Stimulated activated CD4-positive, alpha-beta T cell treated with anti-CD3 and anti-CD28 coated beads, TNF-alpha, amount 100 ng/mL, for 4 hours (primary cell): Measurements from ENCODE around the gene PDGFD.

Experiments
- DNase-seq, 3 experiments: peaks; one replicate each; pipeline ENCODE4 v3.0.0-alpha.2; 2020; ENCODE audit warnings: low read depth in 3 of 3

The PDGFD gene

DNA sequence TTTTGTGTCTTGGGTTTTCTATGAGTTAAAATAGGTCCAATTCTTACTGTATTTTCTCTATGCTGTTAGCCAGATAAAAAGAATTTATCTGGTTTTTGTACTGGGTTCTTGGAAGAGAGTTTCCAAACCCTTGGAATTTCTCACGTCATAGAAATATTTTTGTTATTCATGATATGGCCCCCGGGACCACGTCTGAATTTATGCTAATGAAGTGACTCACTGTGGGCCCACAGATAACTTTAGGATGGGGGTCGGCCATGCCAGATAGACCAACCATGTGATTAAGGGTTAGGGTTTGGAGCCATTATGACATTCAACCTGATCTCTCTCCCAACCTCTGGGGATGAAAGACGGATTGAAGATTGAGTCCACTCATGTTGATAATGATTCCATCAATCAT lies 163.1 kb downstream of the PDGFD start:
- DNase-seq = no peak

DNA sequence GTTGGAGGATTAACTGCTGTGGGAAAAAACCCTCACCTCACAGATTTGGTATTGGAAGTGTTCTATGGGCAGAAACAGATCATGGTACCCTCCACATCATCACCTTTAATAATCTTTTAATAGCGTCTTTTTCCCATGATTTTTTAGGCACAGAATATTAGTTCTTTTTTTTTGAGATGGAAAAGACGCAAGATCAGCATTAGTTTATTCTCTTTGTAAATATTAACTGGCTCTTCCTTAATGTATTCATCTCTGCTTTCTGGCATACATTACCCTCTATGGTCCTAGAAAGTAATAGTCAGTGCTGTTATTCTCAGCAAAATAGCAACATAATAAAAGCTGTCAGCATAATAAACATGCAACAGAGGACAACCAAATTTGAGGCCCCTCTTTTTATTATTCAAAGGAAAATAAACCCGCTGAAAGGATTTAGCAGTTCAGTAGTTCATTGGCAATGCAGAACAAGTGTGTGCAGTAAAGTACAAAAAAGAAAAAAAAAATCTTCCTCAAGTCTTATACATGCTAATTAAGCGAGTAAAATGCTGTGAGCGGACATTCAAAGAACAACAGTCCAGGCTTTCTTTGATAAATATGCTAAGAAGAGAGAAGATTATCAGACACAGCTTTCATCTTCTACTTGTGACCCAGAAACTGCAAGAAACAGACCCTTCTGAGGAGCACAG lies 165.0 kb downstream of the PDGFD start:
- DNase-seq = no peak

DNA sequence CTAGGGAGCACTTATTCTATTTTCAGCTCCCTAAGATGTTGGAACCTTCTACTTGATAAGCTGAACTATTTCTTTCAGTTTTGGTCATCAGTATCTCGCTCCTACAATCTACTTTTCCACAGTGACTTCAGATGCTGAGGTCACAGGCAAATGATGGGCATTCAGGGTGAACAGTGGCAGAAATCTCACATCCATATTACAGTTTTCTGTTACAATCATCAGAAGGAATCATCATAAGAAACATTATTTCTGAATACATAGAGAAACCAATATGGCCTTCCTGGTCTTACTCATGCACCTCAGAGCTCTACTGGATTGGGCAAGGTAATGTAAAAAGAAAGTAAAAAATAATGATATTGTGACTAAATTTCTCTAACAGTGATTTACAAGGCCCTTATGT lies 166.9 kb downstream of the PDGFD start:
- no peak for DNase-seq

DNA sequence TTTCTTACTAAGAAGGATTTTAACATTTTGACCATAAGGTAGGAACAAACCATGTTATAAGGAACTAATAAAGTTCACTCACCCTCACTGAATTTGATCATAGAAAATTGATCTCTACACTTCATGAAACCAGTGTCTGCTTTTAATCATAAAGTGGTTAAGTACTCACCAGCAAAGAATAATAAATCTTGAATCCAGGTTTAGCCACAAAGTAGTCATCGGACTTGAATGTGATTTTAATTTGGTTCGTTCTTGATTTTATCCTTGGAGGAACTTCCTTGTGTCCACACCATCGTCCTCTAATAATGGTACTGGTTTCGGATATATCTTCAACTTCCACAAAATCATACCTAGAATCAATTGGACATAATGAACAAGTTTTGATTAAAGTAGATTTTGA lies 168.1 kb downstream of the PDGFD start:
- no peak for DNase-seq

DNA sequence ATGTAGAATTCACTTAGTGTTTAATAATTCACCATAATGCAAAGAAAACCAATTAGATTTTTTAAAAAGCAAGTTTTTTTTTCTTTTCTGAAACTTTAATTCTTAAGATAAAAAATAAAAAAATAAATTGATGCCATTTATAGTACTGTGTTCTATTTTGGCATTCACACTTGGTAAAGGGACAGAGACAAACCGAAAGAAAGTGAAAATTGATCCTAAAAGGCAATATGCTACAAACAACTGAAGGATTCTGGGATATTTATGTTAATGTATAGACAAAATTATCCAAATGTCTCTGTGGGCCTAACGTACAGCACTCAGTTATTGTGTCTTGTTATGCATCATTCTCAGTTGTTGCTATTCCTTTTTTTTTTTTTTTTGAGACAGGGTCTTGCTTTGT lies 169.4 kb downstream of the PDGFD start:
- DNase-seq = no peak

DNA sequence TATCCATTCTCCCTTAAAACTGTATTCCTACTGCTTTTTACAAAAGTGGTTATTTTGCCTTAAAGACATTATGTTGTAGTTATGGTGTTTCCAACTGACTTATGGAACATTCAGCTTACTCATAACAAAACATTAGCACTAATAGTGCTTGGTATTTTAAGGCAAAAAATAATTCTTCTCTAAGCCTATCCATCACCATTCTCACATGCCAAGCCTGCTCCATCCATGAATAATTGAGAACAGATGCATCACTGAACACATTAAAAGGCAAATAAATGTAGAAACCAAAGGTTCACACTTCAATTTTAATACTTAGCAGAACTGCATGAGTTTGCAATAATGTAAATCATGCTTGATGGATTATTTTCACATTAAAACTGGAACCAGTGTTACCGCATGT lies 169.9 kb downstream of the PDGFD start:
- DNase-seq = no peak

DNA sequence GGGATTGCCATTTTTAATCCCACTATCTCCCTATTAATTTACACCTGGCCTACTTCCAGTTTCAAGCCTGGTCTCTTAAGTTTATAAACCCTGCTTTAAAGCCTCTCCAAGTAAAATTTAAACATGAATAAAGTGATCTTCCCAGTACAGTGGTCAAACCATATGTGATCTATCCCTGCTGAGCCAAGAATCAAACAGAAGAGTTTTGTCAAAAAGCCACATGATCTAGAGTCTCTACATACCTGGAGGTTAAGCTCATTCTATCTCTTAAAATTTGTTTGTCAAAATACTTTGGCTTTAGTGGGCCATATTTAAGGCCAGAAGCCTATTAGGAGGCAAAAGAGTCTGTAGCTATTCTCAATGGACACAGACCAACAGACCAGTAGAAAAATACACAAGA lies 170.4 kb downstream of the PDGFD start:
- DNase-seq = no peak

DNA sequence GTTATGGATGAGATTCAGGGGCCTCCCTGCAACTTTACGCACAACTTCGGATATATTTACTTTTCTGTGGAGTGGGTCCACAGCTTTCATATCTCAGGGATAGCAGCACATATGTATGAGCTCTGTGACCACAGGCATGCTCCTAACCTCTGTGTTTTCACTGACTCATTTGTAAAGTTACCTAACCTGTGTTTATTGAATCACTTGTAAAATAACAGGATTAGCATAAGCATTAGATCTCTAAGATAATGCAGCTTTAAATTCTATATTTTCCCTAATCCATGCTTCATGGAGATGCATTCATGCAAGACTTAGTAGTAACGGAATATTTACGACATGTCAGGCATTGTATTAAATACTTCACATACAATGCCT lies 175.4 kb downstream of the PDGFD start:
- no peak for DNase-seq

DNA sequence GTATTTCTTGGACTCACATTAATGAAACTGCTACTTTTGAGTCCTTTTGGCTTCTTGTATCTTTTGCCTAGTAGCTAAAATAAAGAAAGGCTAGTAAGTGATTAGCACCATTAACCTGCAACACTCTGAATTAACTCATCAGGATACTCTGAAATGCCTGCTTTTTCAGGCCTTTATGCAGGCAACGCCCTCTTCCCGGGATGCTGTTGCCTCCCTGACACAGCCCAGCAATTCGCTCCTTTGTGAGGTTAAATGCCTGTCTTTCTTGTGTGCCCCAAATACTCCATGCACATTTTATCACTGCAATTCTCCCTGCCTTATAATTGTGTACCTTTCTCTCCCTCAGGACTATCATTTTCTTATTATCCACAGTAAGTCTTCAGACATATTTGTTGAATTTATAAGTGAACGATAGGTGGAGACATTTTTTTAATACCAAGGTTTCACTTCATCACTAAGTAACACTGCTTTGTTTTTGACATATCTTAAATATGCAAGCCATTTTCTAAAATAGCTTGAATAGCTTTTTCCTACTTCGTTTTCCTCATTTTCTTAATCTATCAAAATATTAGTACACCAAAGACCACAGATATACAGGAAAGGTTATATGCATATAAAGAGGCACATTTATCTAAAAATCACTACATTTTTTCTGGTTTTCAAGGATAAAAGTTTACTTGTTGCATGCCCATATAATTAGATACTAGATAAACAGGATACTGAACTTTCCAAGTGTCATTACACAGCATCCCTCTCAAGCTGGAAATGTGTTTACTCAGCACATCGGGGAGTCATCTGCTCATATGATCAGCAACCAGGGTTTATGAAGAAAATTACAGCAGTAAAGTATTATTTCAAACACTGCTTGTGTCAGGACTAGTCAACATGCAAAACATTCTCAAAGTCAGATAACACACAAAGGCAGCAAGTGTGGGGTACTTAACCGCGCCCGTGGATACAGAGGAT lies 176.0 kb downstream of the PDGFD start:
- DNase-seq = no peak

DNA sequence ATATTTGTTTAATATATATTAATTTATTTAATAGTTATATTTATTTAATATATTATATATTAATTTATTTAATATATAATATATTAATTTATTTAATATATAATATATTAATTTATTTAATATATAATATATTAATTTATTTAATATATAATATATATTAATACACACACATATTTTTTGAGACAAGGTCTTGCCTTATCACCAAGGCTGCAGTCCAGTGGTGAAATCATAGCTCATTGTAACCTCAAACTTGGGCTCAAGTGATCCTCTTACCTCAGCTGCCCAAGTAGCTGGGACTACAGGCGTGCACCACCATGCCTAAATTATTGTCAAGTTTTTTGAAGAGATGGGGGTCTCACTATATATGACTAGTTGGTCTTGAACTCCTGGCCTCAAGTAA lies 178.9 kb downstream of the PDGFD start:
- DNase-seq = no peak

DNA sequence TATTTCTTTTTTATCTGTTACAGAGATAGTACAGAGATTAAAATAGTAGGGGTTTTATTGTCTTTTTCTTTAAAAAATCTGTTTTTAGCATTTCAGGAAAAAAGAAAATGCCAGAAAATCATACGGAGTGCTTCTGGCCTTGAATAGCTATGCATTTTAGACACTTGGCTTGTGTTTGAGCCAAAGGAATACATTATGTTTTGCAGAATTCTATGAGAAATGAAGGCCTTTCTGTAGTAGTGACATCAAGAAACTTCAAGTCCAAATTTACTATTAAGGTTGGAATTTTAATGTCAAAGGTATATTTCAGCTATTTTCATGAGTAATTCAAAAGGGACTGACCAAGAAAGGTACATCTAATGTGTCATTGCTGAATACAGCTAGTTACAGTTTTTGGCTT lies 183.8 kb downstream of the PDGFD start:
- no peak for DNase-seq

DNA sequence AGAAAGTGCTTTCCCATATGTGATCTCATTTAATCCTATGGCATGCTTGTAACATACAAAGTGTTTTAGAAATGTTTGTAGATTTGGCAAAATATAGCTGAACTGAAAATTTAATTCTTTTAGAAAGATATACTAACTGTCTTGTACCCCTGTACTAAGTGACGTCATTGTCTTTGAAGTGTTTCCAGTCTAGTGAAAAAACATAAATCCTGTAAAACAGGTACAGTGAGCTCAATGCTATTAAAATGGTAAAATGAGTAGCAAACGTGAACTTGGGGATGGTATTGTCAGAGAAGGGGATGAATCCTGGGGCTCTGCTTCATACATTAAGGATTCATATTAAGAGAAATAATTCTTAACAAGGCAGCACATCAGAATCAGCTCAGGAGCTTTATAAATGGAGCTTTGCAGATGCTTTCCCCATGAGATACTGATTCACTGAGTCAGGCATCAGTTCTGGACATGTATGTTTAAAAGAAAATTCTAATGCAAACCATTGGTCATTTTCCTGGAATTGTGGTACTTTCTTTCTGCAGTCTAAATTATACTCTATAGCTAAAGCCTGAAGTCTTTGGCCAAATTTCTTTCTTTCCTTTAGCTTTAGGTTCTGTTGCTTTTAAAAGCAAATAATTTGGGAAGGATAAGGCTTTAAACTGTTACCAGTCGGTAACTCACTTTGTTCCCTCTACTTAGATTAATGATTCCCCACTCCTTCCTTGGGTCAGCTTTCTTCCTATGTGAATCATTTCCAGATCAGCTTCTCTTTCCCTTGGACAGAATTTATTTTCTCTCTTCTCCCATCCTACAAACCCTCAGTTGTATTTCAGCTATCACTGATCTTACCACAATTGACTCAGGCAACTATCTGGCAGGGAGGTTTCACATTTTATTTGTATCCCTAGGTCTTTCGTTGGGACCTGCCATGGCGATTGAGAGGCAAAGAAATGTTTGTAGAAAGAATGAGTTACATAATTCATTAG lies 185.0 kb downstream of the PDGFD start:
- no peak for DNase-seq

DNA sequence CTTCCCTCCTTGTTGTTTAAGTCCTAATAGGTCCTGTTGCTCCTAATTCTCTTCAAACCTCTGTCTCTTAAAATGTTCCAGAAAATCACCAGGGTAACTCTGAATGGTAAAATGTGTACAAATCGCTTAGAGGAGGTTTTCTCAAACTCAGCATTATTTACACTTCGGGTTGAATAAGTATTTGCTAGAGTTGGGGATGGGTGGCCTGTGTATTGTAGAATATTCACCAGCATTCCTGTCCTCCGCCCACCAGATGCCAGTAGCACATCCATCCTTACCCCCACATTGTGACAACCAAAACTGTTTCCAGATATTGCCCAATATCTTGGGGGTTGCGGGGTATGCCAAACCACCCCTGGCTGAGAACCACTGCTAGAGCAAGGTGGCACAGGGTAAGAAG lies 191.9 kb downstream of the PDGFD start:
- DNase-seq = no peak

DNA sequence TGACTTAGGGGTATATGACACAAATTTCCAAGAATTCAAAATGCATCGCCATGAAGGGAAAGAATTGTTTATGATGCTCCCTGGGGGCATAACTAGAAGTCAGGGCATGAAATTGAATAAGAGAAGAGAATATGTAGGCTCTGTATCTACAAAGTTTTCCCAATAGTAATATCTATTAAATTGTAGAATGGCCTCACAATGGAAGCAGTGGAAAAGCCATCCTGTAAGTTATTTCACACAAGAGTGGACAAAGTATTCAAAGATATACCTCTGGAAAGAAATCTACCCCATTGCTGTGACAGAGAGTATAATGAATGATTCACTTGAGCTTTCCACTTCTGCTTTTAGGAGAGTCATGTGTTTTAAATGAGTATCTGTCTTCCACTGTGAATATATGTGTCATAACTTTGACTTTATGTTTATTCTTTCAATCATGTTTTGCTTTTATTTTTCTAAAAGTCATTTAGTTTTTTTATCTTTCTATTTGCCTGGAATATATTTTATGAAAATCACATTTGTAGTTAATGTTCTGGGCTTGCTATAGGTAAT lies 193.2 kb downstream of the PDGFD start:
- DNase-seq = no peak

DNA sequence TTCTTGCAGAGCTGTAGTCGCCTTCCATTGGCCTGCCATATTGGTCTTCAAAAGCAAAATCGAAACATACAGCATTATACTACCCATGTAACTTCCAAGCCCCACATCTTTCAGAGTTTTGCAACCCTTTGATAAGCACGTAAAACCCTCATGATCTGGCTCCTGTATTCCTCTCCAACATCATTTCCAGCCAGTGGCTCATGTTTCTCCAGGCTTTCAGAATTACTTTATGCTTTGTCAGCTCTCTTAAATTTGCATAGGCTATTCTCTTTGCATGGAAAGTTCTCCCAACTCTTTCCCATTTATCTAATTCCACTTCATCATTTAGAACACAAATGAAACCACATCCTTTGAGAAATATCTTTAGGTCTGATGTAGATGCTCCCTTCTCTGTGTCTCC lies 195.3 kb downstream of the PDGFD start:
- DNase-seq = no peak

DNA sequence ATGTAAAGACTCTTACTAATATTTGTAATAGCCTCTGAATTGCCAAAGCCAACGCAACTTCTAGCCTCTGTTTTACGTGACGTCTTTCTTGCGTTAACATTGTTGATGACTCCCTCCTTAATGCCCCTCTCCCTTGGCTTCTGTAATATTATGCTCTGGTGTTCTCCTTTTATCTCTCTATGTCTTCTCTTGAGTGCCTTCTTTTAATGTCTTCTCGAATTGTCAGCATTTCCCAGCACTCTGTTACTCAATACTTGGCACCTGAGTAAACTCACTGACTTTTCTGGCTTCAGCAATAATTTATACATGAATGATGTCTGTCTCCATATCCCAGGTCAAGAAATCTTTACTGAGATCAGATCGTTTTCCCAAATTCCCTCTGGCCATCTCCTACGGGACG lies 196.0 kb downstream of the PDGFD start:
- DNase-seq = no peak

DNA sequence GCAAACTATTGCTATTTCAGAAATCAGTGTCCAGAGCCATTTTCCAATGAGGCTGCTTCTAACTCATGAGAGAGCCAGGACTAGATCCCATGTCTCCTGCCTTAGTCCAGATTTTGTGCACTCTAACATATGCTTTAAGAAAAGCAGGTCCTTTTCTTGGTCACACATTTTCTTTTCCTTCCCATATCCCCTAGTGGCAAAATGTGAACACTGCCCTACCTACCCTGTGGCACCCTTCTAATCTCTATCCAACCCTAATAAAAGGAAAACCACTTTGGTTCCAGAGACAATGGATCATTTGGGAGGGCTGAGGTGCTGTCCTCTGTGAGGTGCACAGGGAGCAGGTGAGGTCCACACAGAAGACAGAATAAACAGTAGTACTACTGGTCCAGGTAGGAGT lies 199.6 kb downstream of the PDGFD start:
- DNase-seq = no peak

DNA sequence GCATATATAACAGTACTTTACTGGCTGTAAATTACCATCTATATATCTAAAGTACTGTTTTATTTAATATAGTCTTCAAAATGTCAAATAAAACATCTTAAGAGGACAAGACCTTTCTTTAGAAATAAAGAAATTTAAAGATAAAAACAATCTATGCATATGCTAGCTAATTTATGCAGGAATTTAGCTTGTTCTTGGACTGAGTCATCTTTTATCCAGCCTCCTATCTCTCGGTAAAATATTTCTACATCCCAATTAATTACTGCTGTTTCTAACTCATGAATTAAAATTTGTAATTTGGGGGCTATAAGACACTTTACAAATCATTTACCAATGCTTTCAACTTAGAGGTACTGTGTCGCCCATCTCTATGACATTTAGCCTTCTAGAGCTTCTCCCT lies 200.3 kb downstream of the PDGFD start:
- no peak for DNase-seq

DNA sequence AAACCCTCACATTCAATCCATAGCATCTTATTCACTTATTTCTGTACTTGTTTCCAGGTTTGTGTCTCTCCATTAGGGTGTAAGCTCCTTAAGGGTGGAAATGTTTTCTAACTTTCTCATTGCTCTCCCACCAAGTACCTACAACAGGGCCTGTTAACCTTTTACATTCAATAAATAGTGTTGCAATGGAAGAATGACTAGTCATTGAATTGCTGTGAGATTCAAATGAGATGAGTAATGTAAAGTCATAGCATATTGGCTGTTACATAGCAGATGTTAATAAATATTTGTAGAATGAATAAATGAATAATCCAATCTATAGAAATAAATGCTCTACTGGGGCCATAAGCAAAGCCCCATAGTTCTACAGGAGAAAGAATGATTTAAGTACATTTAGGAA lies 202.9 kb downstream of the PDGFD start:
- no peak for DNase-seq

DNA sequence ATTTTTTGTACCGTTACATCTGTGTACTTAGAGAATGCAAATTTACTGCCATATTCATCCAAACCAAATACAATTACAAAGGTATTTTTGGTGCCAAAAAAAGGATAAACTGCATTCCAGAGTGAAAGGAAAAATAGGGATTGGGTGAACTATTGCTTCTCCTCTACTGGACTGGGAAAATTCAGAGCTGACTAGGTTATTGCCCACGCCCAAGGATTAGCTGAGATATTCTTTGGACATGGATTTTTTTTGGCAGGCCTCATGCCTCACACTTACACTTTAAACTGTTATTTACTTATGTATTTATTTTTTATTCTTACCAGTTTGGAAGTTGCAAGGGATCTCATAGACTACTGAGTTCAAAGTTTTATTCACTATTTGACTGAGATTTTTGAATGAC lies 203.8 kb downstream of the PDGFD start:
- no peak for DNase-seq

DNA sequence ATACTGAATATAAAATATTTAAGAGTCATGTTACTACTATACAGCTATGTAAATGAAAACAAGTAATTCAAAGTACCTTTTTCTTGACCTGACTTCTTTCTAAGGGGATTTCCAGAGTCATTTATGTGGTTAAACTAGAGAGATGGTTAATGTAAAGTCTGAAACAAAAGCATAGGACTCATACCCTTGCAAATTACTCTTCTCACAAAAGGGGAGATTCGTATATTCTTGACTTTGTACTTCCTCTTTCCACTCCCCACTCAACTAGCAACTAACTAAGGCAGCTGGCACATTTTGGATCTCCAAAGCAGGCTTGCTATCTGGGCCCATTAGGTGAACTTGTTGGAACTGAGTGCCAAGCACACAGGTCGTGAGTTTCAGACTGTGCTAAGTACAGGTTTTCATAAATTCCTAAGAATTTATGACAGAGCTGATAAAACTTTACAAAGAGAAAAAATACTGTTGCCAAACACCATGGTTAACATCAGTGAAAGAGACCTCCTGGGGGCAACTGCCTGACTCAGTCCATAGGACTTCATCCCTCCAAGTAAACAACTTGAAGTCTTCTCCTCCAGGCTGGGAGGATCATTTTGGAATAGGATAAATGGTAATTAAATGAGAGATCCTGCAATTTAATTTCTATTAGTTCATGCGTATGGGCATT lies 204.5 kb downstream of the PDGFD start:
- DNase-seq = no peak
